Hematopoietic multipotent progenitor cell (in vitro differentiated cells): ENCODE results near the gene RBM10. TPM values are rescaled to one million over a fixed set of nuclear protein-coding genes. Genes with fewer than 3 reads are reported as not detected.
"Not testable (repeated sequence)": the region's sequence is repeated elsewhere in the genome, so short reads cannot be mapped to it uniquely, and the experiment has no call there.

Source experiments
- DNase-seq, 3 donors: peaks; one replicate each; pipeline ENCODE4 v3.0.0-alpha.2; 2011 to 2015; ENCODE audit warnings: low read depth in 2 of 3, low spot score in 2 of 3
- total RNA-seq: library from RNA; depleted of rRNA; stranded (reverse); fragments of >200 nt; gene quantifications from one replicate; pipeline ENCODE4 v1.2.3, GENCODE V29; 2012

The RBM10 gene, protein sequence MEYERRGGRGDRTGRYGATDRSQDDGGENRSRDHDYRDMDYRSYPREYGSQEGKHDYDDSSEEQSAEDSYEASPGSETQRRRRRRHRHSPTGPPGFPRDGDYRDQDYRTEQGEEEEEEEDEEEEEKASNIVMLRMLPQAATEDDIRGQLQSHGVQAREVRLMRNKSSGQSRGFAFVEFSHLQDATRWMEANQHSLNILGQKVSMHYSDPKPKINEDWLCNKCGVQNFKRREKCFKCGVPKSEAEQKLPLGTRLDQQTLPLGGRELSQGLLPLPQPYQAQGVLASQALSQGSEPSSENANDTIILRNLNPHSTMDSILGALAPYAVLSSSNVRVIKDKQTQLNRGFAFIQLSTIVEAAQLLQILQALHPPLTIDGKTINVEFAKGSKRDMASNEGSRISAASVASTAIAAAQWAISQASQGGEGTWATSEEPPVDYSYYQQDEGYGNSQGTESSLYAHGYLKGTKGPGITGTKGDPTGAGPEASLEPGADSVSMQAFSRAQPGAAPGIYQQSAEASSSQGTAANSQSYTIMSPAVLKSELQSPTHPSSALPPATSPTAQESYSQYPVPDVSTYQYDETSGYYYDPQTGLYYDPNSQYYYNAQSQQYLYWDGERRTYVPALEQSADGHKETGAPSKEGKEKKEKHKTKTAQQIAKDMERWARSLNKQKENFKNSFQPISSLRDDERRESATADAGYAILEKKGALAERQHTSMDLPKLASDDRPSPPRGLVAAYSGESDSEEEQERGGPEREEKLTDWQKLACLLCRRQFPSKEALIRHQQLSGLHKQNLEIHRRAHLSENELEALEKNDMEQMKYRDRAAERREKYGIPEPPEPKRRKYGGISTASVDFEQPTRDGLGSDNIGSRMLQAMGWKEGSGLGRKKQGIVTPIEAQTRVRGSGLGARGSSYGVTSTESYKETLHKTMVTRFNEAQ
- total RNA-seq: 80.8 TPM

- peak; percentile 60 to 95 (median 93) for DNase-seq
These were observed at the start of gene RBM10, which contains the start of gene NDUFB11 for GRCh38 chrX:47144626-47145394. TSS of gene RBM10 (plus strand) at chrX:47145221. CDS start at chrX:47147482, 2,261 bp downstream. TSS of gene NDUFB11 (minus strand) at chrX:47144702. CDS start at chrX:47144679, 23 bp downstream.

GRCh38 chrX:47097018-47097417, 48.0 kb upstream of the RBM10 start:
- DNase-seq: no peak

- no peak for DNase-seq
These were observed 46.5 kb upstream of the RBM10 start for GRCh38 chrX:47098338-47099094.

- no peak for DNase-seq
These were observed 43.8 kb upstream of the RBM10 start for GRCh38 chrX:47101206-47101605.

- not testable (repeated sequence) for DNase-seq
These were observed 33.9 kb upstream of the RBM10 start for GRCh38 chrX:47110936-47111615.

DNA sequence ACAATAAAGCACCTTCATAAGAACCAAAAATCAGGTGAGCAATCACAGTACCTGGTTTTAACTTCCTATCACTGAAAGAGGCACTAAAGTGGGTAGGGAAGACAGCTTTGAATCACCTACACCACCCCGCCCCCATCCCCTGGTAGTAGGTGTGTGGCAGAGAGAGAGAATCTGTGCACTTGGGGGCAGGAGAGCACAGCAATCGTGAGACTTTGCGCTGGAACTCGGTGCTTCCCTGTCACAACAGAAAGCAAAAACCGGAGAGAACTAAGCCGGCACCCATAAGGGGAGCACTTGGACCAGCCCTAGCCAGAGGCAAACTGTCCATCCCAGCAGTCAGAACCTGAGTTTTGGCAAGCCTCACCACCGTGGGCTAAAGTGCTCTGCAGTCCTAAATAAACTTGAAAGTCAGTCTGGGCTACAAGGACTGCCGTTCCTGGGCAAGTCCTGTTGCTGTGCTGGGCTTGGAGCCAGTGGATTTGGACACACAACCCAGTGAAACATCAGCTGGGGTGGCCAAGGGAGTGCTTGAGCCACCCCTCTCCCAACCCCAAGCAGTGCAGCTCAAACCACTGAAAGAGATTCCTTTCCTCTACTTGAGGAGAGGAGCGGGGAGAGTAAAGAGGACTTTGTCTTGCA, 32.6 kb upstream of the RBM10 start:
- DNase-seq: no peak

GRCh38 chrX:47116551-47117110, 28.4 kb upstream of the RBM10 start:
- not testable (repeated sequence) for DNase-seq

- not testable (repeated sequence) for DNase-seq
These were observed 20.6 kb upstream of the RBM10 start for GRCh38 chrX:47124466-47124865.

- DNase-seq: peak; percentile 76 to 96 (median 92)
These were observed 15.7 kb upstream of the RBM10 start for GRCh38 chrX:47129157-47129898.

GRCh38 chrX:47129899-47130358, 15.1 kb upstream of the RBM10 start:
- DNase-seq: no peak

GRCh38 chrX:47133493-47133892, 11.5 kb upstream of the RBM10 start:
- no peak for DNase-seq

DNA sequence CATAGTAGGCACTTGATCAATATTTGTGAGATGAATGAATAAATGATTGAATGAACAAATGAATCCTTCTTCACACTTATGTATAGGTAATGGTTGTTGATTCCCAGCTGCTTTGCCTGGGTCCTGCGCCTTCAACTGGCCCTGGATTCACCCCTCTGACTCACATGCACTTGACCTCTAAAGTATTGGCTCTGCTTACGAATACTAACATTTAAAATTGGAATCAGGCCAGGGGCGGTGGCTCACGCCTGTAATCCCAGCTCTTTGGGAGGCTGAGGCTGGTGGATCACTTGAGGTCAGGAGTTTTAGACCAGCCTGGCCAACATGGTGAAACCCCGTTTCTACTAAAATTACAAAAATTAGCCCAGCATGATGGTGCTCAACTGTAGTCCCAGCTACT, 9.4 kb upstream of the RBM10 start:
- DNase-seq: not testable (repeated sequence)

DNA sequence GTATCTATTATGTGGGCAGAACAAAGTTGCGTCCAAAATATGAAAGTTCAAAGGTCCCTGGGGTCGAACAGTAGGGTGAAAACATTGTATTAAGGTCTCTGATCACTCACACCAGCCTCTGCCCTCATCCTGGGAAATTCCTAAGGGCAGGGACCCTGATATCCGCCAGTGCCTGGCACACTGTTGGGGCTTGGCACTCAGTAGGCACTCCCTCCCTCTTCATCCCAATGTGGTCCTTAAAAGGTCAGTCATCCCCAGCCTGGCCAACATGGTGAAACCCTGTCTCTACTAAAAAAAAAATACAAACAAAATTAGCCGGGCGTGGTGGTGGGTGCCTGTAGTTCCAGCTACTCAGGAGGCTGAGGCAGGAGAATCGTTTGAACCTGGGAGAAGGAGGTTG, 6.8 kb upstream of the RBM10 start:
- DNase-seq: no peak

- DNase-seq: peak; percentile 49 to 66 (median 62)
These were observed 961 bp upstream of the RBM10 start for GRCh38 chrX:47143894-47144625.

GRCh38 chrX:47145395-47146120, 537 bp downstream of the RBM10 start:
- DNase-seq: peak in 1 of 3 donors; percentile 52
